Effector CD8-positive, alpha-beta T cell (primary cell): Measurements from ENCODE around the gene AKR1E2.

Experiments
- DNase-seq: peaks from one replicate; lab custom pipeline; 2025; lab: John Stamatoyannopoulos, UW

Gene AKR1E2

DNA sequence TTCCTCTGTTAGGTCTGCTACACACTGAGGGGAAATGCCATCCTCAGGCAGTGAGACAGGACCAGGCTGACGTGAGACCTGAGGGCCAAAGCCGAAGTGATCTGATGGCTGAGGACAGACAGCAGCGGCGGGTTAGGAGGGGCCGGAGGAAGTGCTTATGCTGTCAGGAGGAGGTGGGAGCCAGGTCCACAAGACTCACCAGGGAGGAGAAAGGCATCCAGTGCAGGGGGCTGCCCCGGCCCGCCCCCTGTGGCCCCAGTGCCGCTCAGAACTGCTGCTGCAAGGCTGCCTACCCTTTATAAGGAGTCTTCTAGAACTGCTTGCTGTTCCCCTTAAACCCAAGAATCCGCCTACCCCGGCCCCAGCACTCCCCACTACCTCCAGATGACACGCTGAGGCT is 19.8 kb downstream of the AKR1E2 start:
- DNase-seq, result no peak

DNA sequence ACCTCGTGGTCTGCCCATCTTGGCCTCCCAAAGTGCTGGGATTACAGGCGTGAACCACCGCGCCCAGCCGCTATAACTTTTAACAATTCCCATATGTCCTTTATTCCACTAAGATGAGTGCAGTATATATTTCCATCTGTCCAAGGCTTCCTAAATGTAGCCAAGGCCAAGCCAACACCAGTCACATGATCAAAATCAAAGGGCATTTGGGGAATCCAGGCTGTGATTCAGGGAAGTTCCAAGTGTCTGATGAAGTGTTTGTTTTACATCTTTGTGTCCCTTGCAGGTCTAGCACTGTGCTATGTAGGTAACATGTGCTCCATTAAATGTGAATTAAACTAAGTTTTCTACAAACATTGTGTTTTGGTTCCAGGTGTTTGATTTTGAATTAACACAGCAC is 20.8 kb downstream of the AKR1E2 start:
- no peak for DNase-seq

DNA sequence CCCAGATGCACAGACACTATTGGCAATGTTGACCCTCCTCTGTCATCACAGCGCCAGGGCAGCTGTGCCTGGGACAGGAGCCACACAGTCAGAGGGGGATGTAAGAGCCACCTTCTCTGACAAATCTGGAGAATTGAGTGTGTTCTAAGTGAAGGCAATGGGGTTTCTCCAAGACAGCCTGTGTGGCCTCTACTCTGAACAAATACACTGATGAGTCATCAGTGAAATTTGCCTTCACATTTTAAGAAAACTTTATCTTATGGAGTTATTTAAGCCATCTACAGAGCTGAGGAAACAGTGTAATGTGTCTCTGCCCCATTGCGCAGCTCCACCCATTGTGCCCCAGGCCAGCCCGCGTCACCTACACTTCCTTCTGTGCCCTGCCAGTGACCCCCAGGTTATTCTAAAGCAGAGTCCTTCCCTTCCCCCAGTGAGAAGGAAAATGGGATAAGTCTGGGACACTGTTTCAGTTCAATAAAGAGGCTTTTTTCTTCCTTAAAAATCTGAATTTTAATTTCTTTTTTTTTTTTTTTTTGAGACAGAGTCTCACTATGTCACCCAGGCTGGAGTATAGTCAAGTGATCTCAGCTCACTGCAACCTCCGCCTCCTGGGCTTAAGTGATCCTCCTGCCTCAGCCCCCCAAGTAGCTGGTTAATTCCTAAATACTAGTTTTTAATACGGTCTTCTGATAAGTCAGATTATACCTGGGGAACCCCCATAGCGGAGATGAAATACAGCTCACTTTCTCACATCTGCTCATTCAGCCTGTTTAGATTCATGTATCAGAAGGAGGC is 21.8 kb downstream of the AKR1E2 start:
- no peak for DNase-seq

DNA sequence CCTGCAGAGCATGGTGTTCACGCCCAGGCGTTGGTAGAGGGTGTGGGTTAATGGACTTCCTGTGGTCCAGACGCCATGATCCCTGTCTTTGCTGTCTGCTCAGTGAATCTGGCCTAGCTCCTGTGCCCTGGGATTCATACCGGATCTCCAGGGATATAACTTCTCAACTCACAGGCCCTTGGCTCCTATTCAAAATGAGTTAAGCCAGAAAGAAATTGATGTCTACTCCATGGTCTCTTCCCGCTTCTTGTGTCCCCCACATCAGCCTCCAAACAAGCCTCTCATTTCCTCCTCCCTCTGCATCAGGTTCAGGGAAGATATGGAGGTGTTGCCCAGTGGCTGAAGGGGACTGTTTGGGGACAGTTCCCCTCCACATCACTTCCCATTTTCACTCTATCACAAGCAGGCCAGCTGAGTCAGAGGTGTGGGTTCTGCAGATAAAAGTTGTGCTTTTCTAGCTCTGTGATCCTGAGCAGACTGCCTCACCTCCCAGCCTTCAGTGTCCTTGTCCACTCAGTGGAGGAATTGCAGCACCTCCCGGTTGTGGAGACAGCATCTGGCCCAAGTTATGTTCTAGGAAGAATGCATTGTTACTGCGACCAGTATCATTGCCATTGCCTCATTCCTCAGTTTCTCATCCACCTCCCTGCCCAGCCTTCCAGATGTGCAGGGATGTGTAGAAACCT is 22.5 kb downstream of the AKR1E2 start:
- DNase-seq, result no peak

DNA sequence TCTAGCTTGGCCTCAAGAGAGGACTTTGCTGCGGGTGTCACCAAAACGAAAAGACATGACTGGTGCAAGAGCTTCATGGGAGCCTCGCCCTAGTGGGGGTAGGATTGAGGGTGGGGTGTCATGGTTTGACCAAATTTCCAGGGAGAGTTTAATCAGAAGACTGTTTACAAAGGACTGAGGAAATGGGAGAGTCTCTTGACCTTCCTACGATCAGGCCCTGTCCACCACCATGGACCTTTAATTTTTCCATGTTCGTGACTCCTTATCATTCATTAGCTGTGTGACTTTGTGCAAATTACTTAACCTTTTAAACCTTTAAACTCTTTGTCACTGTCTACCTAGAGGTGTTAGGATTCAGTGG is 23.0 kb downstream of the AKR1E2 start:
- no peak for DNase-seq

DNA sequence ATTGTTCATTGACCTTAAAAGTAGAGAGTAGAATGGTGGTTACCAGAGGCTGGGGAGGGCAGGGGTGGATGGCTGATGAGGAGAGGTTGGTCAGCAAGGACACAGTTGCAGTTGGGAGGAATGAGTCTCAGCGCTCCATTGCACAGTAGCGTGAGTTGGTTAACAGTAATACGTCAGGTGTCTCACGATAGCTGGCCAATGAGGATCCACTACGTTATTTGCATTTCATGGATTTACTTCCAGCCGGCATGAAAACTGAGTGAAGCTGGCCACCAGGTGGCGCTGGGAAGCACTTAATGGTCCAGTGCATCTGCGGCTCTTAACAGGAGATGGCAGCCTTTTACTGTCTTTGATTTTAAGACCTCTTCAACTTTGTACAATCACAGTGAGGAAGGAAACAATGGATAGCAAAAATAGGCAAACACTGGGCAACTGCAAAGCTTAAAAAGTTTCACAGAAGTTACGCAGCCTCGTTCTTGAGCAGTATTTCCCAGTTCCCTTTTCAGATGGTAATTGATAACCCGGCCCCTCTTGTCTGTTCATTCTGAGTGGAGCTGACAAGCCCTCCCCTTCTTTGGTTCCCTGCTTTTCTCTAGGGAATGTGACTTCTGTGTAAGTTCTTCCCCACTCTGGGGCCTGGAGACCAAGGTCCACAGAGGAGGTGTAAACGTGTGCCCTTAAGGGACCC is 23.7 kb downstream of the AKR1E2 start:
- DNase-seq, result peak; percentile 62

DNA sequence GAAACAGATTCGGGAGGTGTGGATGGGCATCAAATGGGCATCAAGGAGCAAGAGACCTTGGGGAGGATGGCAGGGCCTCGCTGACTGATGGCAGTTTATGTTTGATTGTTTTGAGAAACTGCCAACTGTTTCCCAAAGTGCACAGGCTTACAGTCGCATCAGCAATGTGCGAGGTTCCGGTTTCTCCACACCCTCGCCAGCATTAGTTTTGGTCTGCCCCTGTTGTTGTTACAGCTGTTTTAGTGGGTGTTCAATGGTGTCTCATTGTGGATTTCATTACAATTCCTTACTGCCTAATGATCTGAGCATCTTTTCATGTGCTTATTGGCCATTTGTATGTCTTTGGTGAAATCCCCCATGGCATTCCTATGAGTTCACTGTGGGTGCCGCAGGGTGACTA is 24.4 kb downstream of the AKR1E2 start:
- DNase-seq, result no peak

DNA sequence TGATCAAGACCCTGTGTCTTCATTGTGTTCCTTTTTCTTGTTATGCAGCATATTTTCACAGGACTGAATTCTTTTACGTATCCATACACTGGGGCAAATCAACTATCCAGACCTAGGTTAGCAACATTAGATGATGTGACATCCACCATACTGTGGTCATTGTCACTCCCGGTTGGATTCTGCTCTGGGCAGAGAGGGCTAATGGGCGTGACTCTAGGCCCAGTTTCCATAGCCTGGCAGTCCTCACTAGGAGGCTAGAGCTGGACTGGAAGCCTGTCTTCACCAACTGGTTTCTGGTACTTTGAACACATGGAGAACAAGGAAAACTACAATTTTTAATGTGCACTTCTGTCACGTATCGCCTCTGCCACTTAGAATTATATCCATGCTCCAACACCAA is 25.2 kb downstream of the AKR1E2 start:
- no peak for DNase-seq

DNA sequence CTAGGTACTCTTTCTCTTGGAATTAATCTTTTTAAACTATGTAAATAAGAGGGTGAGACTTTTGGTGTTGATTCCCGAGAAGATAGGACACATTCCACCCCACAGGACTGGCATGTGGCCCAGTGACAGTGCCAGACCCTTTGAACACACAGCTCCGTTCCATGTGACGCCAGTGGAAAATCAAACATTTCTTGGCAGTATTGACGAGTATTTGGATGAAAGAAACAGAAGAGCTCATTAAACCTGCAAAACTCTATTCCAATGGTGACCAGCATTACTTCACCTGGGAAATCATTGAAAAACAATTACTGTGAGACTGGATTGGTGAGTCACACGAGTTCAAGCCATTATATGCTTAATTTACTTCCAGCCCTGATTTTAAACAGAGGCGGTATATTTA is 25.8 kb downstream of the AKR1E2 start:
- no peak for DNase-seq

DNA sequence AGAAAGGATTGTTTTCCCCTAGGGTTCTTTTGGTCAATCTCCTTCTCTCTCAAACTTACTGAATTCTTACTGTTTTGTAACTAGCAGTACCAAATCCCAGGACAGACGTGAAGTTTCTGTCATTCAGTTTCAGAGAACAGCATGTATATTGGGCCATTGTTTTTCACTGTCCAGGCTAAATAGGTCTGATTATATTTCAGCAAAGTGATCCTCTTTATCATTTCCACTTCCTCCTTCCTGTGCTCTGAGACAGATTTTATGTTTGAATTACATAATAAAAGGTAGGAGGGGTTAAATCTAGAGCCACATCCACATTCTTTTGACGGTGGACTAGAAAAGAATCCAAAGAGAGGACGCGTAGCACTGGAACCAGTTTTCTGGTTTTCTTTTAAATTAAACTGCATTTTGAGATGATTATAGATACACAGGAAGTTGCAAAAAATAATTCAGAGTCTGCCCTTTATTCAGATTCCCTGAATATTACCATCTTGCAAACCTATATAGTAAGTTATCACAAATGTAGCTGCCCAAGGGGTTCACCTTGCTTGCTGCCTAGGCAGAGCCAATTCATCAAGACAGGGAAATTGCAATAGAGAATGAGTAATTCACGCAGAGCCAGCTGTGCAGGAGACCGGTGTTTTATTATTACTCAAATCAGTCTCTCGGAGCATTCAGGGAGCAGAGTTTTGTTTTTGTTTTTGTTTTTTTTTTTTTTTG is 40.1 kb downstream of the AKR1E2 start:
- DNase-seq, result no peak

DNA sequence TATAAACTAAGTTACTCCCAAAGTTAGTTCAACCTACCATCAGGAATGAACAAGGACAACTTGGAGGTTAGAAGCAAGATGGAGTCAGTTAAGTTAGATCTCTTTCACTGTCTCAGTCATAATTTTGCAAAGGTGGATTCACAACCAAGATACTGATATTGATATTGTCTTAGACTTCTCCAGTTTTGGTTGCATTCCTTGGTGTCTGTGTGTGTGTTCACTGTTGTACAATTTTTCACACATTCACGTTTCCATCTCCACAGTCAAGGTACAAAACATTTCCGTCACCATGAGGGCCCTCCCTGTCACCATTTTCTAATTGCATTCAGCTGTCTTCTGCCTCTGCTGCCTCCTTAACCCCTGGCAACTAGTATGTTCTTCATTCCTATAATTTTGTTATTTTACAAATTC is 41.1 kb downstream of the AKR1E2 start:
- no peak for DNase-seq

DNA sequence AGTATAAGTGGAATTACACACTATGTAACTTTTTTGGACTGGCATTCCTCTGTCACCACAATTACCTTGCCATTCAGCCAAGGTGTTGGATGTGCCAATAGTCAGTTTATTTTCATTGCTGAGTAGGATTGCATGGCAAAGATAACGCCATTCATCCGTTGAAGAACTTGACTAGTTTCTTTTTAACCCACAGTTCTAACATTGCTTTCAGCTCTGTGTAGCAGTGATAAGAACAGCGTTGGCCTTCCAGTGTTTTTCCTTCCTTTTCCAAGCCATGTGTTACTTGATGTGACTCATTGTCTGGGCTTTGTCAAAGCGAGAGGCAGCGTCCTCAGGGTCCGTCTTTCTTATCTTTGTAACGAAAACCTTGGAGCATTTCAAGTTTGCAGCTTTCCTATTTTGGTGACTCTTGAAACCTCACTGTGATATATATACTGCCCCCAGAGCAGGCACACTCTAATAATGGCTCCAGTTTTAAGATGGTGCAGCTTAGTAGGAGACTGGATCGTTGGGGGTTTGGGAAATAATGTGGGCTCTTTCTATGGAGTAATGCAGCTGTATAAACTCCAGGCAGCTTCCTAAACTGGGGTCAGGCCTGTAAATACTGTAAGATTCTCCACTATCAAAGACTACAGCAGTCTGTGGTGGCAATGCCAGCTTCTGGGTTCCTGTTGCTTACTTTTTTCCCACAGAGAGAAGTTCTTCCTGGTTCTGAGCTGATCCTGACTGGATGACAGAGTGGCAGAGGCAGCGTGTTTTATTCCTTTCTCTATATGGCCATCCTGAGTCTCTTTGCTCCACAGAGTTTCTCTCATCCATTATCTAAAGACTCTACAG is 41.7 kb downstream of the AKR1E2 start:
- no peak for DNase-seq

DNA sequence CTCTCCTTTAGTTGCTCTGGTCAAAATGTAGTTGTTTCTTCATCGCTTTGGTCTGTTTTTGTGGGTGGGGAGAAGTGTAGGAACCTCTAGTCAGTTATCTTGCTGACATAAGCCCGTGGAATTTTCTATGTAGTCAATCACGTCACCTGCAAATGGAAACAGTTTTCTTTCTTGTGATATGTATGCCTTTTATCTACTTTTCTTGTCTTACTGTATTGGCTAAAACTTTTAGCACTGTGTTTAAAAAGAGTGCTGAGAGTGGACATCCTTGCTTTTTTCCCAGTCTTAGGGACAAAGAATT is 42.3 kb downstream of the AKR1E2 start:
- no peak for DNase-seq

DNA sequence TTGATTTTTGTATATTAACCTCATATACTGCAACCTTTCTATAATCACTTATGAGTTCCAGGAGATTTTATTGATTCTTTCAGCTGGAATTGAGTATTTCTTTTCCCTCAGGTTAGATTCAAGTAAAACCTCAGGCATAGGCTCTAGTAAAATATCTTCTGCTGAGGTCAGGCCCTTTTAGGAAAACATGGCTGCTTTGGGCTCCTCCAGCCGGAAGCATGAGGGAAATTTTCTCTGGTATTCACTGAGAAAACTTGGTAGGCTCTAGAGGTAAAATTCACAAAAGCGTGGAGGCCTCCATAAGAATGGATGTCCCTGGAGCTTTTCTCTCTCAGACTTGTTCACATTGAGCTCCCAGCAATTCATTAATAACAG is 56.7 kb downstream of the AKR1E2 start:
- DNase-seq, result no peak

DNA sequence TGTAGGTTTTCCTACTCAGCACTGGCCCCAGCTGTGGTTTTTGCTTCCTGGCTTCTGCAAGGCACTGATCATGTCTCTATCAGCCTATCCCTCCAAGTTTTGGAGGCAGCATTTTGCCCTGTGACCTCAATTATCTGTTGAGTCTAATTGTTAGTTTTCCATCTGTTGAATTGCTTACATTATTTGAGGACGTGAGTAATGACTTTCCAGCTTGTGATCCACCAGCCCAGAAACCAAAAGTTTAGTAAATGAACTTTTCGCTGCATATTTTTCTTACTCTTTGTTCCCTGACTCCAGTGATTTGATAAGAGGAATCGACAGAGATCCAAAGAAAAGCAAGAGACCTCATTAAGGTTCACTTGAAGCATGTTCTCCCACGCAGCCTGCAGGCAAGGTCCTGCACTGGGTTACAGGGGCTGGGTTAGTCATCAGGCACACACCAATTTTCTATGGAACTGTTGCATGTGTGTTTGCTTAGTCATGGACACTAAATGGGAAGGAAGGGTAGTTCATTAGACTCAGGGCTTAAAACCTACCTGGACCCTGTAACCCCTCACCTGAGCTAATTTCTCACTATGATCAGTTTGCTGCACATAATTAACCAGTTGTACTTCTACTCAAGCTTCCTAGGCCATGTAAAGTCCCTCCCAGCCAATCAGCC is 57.2 kb downstream of the AKR1E2 start:
- no peak for DNase-seq

DNA sequence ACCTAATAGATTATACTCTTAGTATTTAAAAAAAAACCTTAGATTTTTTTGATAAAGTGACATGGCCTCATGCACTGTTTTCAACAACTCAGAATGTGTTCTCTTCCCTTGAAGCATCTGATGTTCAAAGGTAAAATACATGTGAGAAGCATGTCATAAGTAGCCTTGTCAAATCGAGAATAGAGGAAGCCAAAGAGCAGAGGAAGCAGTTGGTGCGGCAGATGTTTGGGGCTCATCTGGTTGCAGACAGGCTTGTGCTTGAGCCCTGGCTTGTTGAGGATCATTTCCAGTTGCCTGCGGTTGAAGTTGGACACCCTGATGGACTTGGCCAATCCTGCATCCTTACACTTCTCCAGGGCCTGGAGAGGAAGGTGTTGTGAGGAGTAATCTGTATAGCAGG is 59.2 kb downstream of the AKR1E2 start:
- no peak for DNase-seq

DNA sequence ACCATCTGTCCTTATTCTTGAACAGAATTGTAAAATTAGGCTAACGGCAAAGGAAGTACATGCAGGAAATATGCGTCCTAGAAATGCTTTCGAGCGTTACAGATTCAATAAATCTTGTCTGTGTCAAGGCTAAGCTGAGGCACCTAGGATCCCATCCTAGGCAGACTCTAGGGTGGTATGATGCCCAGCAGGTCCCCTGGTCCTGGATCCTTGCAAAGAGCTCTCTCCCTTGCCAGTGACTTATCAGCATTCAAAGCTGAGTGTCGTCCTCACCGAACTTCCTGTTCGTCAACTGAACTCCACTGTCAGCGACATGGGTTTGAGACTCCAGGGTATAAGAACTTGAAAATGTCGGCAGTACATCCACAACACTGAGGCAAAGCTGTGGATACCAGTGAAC is 61.5 kb downstream of the AKR1E2 start:
- DNase-seq, result no peak

DNA sequence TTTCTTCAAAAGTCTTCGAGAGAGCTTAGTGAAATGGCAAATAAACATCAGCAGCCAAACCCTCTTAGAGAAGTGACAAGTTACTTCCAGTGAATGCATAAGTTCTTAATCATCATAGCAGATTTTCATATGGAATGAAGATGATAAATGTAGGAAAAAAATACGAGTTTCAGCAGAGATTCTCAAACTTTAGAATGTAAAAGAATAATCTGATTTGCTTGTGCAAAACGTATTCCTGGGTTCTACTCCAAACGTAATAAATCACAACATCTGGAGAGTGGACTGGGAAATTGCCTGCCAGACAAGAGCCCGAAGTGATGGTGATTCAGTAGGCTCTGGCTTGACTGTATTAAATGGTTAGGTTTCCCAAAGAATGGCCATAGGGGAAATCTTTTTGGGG is 62.2 kb downstream of the AKR1E2 start:
- no peak for DNase-seq

DNA sequence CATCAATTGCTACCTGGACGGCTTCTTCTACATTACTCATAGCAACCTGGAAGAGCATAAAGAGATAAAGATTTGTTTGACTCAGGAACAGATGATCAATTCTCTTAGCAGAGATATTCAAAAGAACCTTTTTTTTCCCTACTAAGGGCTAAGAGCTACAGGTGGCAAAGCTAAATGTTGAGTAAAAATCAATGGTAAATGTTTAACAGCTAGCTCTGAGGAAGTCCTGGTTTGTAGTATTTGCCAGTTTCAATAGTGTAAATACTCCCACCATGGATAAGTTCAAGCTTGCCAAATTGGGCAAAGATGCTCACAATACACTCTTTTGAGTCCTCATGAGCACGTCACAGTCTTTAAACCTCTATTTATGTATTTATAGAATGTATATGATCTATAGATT is 64.0 kb downstream of the AKR1E2 start:
- no peak for DNase-seq

DNA sequence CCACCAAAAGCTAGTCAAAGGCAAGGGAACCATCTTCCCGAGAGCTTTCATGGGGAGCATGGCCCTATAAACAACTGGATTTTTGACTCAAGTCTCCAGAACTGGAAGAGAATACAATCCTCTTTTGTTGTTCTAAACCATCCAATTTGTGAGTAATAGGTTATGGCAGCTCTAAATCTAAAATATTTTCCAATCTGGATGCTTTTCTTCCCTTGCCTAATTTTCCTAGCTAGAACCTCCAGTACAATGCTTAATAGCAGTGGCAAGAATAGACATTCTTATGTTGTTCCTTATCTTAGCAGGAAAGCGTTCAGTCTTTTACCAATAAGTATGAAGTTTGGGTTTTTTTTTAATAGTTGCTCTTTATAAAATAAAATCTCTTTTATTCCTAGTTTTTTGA is 66.7 kb downstream of the AKR1E2 start:
- no peak for DNase-seq

DNA sequence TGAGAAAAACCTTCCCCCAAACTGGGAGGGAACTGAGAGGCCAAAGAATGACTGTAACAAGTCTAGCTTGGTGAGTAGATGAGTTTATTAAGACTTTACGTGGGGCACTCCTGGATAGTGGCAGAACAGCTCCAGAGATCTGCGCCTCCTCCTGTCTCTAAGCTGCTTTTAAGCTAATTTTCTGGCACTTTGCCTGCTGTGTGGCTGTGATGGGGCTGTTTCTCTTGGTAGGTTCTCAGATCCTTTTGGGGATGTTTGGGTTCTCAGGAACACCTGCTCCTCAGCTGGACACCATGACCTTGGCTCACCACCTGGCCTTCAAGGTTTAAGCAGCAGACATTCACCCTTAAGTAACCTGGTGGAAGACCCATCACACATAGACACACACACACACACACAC is 68.3 kb downstream of the AKR1E2 start:
- no peak for DNase-seq
